K562 (cell line): ENCODE results near the gene HTR5A.

Experiments used
- CBFB ChIP-seq: sonication (generic); formaldehyde crosslinking; IDR thresholded peaks from 2 replicates; pipeline ENCODE4 v1.4.0; 2020; ENCODE audit warnings: mild to moderate bottlenecking, missing genetic modification reagents
- CTCF ChIP-seq, 3 experiments: IDR thresholded peaks in 2 of 3; conservative IDR thresholded peaks in 1 of 3; 2 replicates each; pipeline ENCODE4 v1.5.1; 2011 to 2012; ENCODE audit warnings: low read length in 3 of 3, mild to moderate bottlenecking in 3 of 3, control low read depth in 2 of 3, improper control_type of control experiment in 1 of 3, inconsistent platforms in 1 of 3, low read depth in 1 of 3, mixed read lengths in 1 of 3, moderate library complexity in 1 of 3; ENCODE audit not compliant: insufficient read depth in 2 of 3
- NFRKB ChIP-seq: fragments of 450-650 bp; IDR thresholded peaks from 2 replicates; pipeline ENCODE4 v1.6.1; 2016; ENCODE audit warnings: low read depth
- REST ChIP-seq, 2 experiments: fragments of 450-650 bp; formaldehyde crosslinking in 1 of 2; IDR thresholded peaks; 2 replicates each; pipeline versions ENCODE4 v1.4.0 to v1.6.1; 2014 to 2020; ENCODE audit warnings: mild to moderate bottlenecking in 2 of 2, borderline replicate concordance in 1 of 2, low read depth in 1 of 2
- ZNF586 ChIP-seq: fragments of 450-650 bp; formaldehyde crosslinking; conservative IDR thresholded peaks from 2 replicates; pipeline ENCODE4 v1.4.0; 2020; ENCODE audit warnings: mild to moderate bottlenecking, moderate library complexity
- TF ChIP-seq, protein P1 (sequence below): fragments of 250-450 bp; sonication (Bioruptor Pico); IDR thresholded peaks from 2 replicates; pipeline ENCODE4 v1.8.0; 2021; ENCODE audit warnings: moderate library complexity, mild to moderate bottlenecking, inconsistent platforms
- TF ChIP-seq, protein P2 (sequence below): conservative IDR thresholded peaks from 2 replicates; pipeline ENCODE4 v1.6.1; 2011; ENCODE audit warnings: low read depth, mild to moderate bottlenecking, low read length; ENCODE audit not compliant: control insufficient read depth

DNA sequence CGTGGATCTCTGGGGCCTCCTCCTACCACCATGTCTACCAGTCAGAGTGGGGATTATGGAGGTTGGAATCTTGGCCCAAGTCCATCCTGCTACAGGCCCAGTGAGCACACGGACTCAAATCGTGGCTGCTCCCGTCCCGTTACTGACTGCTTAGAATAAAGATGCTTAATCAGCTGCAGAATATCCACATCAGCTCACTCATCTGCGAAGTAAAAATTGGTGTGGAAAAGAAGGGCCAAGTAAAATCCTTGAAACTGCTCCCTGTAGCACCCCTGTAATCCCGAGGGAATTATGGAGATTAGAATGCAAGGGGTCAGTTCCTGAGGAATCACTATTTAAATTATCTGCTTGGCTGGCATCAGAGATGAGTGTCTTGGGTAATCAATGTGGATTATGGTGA is 13.0 kb upstream of the HTR5A start:
- TF ChIP-seq, protein P1, sequence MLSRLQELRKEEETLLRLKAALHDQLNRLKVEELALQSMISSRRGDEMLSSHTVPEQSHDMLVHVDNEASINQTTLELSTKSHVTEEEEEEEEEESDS (CRISPR knock-in tag), result no peak
- TF ChIP-seq REST (IDR thresholded peaks at IDR 0.05; ENCODE audit: borderline replicate concordance), result no peak
- no peak for TF ChIP-seq REST (CRISPR knock-in tag; IDR thresholded peaks at IDR 0.05; ENCODE audit: low read depth)
- TF ChIP-seq ZNF586 (CRISPR knock-in tag), result no peak
- TF ChIP-seq NFRKB, result no peak
- TF ChIP-seq CBFB, result no peak
- TF ChIP-seq, protein P2, sequence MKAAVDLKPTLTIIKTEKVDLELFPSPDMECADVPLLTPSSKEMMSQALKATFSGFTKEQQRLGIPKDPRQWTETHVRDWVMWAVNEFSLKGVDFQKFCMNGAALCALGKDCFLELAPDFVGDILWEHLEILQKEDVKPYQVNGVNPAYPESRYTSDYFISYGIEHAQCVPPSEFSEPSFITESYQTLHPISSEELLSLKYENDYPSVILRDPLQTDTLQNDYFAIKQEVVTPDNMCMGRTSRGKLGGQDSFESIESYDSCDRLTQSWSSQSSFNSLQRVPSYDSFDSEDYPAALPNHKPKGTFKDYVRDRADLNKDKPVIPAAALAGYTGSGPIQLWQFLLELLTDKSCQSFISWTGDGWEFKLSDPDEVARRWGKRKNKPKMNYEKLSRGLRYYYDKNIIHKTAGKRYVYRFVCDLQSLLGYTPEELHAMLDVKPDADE, result no peak
- TF ChIP-seq CTCF (IDR thresholded peaks at IDR 0.05 in 2 of 3, conservative IDR thresholded peaks at IDR 0.05 in 1 of 3; ENCODE audit: insufficient read depth in 2 of 3, low read depth in 1 of 3, low read length in 3 of 3), result no peak
